ENCODE results near the gene RNU6-9. TPM values are rescaled to one million over a fixed set of nuclear protein-coding genes. Genes with fewer than 3 reads are reported as not detected.
"Not testable (repeated sequence)": the region's sequence is repeated elsewhere in the genome, so short reads cannot be mapped to it uniquely, and the experiment has no call there.

Gene RNU6-9
- total RNA-seq, 6 experiments from 2014 or later: not detected

DNA sequence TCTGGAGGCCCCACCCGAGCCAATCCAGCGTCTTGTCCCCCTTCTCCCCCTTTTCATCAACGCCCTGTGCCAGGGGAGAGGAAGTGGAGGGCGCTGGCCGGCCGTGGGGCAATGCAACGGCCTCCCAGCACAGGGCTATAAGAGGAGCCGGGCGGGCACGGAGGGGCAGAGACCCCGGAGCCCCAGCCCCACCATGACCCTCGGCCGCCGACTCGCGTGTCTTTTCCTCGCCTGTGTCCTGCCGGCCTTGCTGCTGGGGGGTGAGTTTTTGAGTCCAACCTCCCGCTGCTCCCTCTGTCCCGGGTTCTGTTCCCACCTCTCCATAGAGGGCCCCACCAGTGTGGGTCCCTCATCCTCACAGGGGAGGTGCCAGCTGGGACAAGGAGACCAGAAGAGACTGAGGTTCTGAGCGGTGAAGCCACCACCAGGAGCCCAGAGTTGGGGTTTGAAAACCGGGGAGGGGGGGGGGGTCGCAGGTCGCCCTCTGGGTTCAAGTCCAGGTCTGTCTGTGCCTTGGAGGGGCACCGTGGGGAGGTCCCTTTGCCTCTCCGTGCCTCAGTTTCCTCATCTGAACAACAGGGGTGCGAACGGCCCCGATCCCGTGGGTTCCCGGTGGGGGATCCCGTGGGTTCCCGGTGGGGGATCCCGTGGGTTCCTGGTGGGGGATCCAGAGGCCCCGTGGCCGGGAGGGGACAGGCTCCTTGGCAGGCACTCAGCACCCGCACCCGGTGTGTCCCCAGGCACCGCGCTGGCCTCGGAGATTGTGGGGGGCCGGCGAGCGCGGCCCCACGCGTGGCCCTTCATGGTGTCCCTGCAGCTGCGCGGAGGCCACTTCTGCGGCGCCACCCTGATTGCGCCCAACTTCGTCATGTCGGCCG is 40.9 kb upstream of the RNU6-9 start, which contains the start of gene ELANE:
Gene ELANE (plus strand): TSS at position 168 of the 878 bp plus-strand sequence. CDS start 26 bp downstream, at position 194.
- Histone ChIP-seq H3K4me1 (peaks cover 0 to 8% (median 3%) of the 10 kb centered on the region in 4 donors), H3K27me3 (no peaks in the 10 kb centered on the region), H3K27ac (no peak within 1 kb of the TSS), H3K4me3 (no peak within 1 kb of the TSS), H3K36me3 (no peaks in the 10 kb centered on the region), H3K9me3 (no peaks in the 10 kb centered on the region)
- WGBS (ENCODE audit: insufficient coverage, low coverage, low lambda C conversion rate, missing lambda C conversion rate): 38% methylated on average over 2 of the region's 55 CpGs
- ATAC-seq (no peak), DNase-seq (no peak)
- no peak for TF ChIP-seq POLR2A (IDR thresholded peaks at IDR 0.05)
- TF ChIP-seq, protein P1, sequence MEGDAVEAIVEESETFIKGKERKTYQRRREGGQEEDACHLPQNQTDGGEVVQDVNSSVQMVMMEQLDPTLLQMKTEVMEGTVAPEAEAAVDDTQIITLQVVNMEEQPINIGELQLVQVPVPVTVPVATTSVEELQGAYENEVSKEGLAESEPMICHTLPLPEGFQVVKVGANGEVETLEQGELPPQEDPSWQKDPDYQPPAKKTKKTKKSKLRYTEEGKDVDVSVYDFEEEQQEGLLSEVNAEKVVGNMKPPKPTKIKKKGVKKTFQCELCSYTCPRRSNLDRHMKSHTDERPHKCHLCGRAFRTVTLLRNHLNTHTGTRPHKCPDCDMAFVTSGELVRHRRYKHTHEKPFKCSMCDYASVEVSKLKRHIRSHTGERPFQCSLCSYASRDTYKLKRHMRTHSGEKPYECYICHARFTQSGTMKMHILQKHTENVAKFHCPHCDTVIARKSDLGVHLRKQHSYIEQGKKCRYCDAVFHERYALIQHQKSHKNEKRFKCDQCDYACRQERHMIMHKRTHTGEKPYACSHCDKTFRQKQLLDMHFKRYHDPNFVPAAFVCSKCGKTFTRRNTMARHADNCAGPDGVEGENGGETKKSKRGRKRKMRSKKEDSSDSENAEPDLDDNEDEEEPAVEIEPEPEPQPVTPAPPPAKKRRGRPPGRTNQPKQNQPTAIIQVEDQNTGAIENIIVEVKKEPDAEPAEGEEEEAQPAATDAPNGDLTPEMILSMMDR (IDR thresholded peaks at IDR 0.05): no peak
- intact Hi-C loops (cut with DNase I): loop anchor here (10.0 kb wide), 2 partner anchors 122 to 142 kb away; no protein-coding TSS in a partner anchor

DNA sequence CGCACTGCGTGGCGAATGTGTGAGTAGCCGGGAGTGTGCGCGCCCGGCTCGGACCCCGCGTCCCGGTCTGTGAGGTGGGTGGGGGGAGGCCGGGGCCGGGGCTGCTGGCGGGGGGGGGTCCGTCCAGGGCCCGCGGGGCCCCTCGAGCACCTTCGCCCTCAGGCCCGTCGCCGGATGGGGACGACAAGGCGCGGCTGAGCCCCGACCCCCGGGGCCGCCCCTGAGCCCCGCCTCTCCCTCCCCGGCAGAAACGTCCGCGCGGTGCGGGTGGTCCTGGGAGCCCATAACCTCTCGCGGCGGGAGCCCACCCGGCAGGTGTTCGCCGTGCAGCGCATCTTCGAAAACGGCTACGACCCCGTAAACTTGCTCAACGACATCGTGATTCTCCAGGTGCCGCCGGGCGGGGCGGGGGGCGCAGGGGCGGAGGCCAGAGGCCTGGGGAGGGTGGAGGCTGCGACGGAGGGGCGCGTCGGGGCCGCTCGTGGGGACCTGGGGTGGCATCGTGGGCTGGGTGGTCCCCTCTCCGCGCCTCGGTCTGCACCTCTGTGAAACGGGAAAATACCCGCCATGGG is 40.2 kb upstream of the RNU6-9 start:
- Histone ChIP-seq H3K27ac (no peak overlapping the region), H3K36me3 (no peaks in the 10 kb centered on the region), H3K9me3 (no peaks in the 10 kb centered on the region), H3K27me3 (no peaks in the 10 kb centered on the region), H3K4me3 (no peak overlapping the region), H3K4me1 (peaks cover 0 to 8% (median 3%) of the 10 kb centered on the region in 4 donors)
- intact Hi-C loops (cut with DNase I): loop anchor here (10.0 kb wide), 2 partner anchors 122 to 142 kb away; no protein-coding TSS in a partner anchor
- WGBS (ENCODE audit: insufficient coverage, low coverage, low lambda C conversion rate, missing lambda C conversion rate): 50% methylated on average over 2 of the region's 67 CpGs
- no peak for TF ChIP-seq POLR2A (IDR thresholded peaks at IDR 0.05)
- TF ChIP-seq, protein P1 (IDR thresholded peaks at IDR 0.05): no peak
- ATAC-seq (no peak), DNase-seq (no peak)

GRCh38 chr19:853614-854220 is 39.6 kb upstream of the RNU6-9 start:
- ATAC-seq, H3K27me3 ChIP-seq, H3K4me1 ChIP-seq, DNase-seq, H3K36me3 ChIP-seq, H3K27ac ChIP-seq, H3K4me3 ChIP-seq, H3K9me3 ChIP-seq: not testable (repeated sequence)
- intact Hi-C loops (cut with DNase I): loop anchor here (10.0 kb wide), 2 partner anchors 121 to 141 kb away; no protein-coding TSS in a partner anchor
- WGBS (ENCODE audit: insufficient coverage, low coverage, low lambda C conversion rate, missing lambda C conversion rate): 66% methylated on average over 10 of the region's 17 CpGs

DNA sequence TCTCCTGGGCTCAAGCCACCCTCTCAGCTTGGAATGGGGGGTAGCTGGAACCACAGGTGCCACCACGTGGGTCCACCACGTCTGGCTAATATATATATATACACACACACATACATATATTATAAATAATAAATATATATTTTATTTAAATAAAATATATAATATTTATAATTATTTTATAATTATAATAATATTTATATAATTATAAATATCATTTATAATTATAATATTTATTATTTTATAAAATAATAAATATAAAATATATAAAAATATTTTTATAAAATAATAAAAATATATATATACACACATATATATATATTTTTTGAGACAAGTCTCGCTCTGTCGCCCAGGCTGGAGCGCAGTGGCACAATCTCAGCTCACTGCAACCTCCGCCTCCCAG is 38.7 kb upstream of the RNU6-9 start:
- H3K27ac ChIP-seq: no peak overlapping the region
- WGBS (ENCODE audit: insufficient coverage, low coverage, low lambda C conversion rate, missing lambda C conversion rate): 53% methylated on average over 6 of the region's 6 CpGs
- H3K9me3 ChIP-seq: no peaks in the 10 kb centered on the region
- H3K36me3 ChIP-seq: no peaks in the 10 kb centered on the region
- H3K4me1 ChIP-seq: peaks cover 0 to 8% (median 3%) of the 10 kb centered on the region in 4 donors
- DNase-seq: no peak
- intact Hi-C loops (cut with DNase I): loop anchor here (10.0 kb wide), 2 partner anchors 120 to 140 kb away; no protein-coding TSS in a partner anchor
- no peak overlapping the region for H3K4me3 ChIP-seq
- no peak for TF ChIP-seq POLR2A (IDR thresholded peaks at IDR 0.05)
- TF ChIP-seq, protein P1 (IDR thresholded peaks at IDR 0.05): no peak
- H3K27me3 ChIP-seq: no peaks in the 10 kb centered on the region
- no peak for ATAC-seq
